GM18907 (cell line): ENCODE results near the gene DEFB131A.
"Not testable (repeated sequence)": the region's sequence is repeated elsewhere in the genome, so short reads cannot be mapped to it uniquely, and the experiment has no call there.

Experiments
- ATAC-seq: cut with Tn5 transposase; IDR thresholded peaks from one replicate; pipeline ENCODE4 v1.9.1; 2021; ENCODE audit warnings: mild to moderate bottlenecking, moderate library complexity; ENCODE audit not compliant: unreplicated experiment

Gene DEFB131A

GRCh38 chr4:9444114-9444513, at the start of gene DEFB131A:
Gene DEFB131A, plus strand, starts transcription at chr4:9444414. Its CDS starts 120 bp downstream, at chr4:9444534.
- ATAC-seq: not testable (repeated sequence)

- ATAC-seq: not testable (repeated sequence)
Measured at GRCh38 chr4:9405774-9406173, 38.4 kb upstream of the DEFB131A start.

GRCh38 chr4:9406491-9406890, 37.7 kb upstream of the DEFB131A start:
- ATAC-seq: not testable (repeated sequence)

GRCh38 chr4:9409793-9410192, 34.4 kb upstream of the DEFB131A start:
- ATAC-seq: no peak

- ATAC-seq: peak; percentile 80
Measured at GRCh38 chr4:9421884-9422455, 22.2 kb upstream of the DEFB131A start.

- not testable (repeated sequence) for ATAC-seq
Measured at GRCh38 chr4:9425916-9426315, 18.3 kb upstream of the DEFB131A start.

- not testable (repeated sequence) for ATAC-seq
Measured at GRCh38 chr4:9430061-9430460, 14.2 kb upstream of the DEFB131A start.

GRCh38 chr4:9433320-9433719, 10.9 kb upstream of the DEFB131A start:
- not testable (repeated sequence) for ATAC-seq

- ATAC-seq: not testable (repeated sequence)
Measured at GRCh38 chr4:9436728-9437127, 7.5 kb upstream of the DEFB131A start.

GRCh38 chr4:9442355-9442754, 1.9 kb upstream of the DEFB131A start:
- ATAC-seq: not testable (repeated sequence)

- ATAC-seq: not testable (repeated sequence)
Measured at GRCh38 chr4:9444681-9445080, 467 bp downstream of the DEFB131A start.

GRCh38 chr4:9452251-9452650, 8.0 kb downstream of the DEFB131A start:
- ATAC-seq: not testable (repeated sequence)

- ATAC-seq: not testable (repeated sequence)
Measured at GRCh38 chr4:9454284-9454683, 10.1 kb downstream of the DEFB131A start.

- ATAC-seq: not testable (repeated sequence)
Measured at GRCh38 chr4:9455046-9455445, 10.8 kb downstream of the DEFB131A start.

- ATAC-seq: not testable (repeated sequence)
Measured at GRCh38 chr4:9479466-9479865, 35.3 kb downstream of the DEFB131A start.

- ATAC-seq: not testable (repeated sequence)
Measured at GRCh38 chr4:9480066-9480465, 35.9 kb downstream of the DEFB131A start.

GRCh38 chr4:9482871-9483270, 38.7 kb downstream of the DEFB131A start:
- not testable (repeated sequence) for ATAC-seq

GRCh38 chr4:9483682-9484081, 39.5 kb downstream of the DEFB131A start:
- not testable (repeated sequence) for ATAC-seq

- ATAC-seq: not testable (repeated sequence)
Measured at GRCh38 chr4:9486880-9487279, 42.7 kb downstream of the DEFB131A start.

- ATAC-seq: not testable (repeated sequence)
Measured at GRCh38 chr4:9488796-9489195, 44.6 kb downstream of the DEFB131A start.

- not testable (repeated sequence) for ATAC-seq
Measured at GRCh38 chr4:9490496-9490895, 46.3 kb downstream of the DEFB131A start.

GRCh38 chr4:9490986-9491385, 46.8 kb downstream of the DEFB131A start:
- ATAC-seq: not testable (repeated sequence)

GRCh38 chr4:9493589-9493988, 49.4 kb downstream of the DEFB131A start:
- ATAC-seq: not testable (repeated sequence)
